Gastroesophageal sphincter (tissue), 3 donors: Measurements from ENCODE around the gene CCDC3.

ENCODE experiments used
- CTCF ChIP-seq, 4 experiments: fragments of 200-600 bp in 2 of 4; fragments of 450-650 bp in 2 of 4; sonication (generic) in 1 of 4; IDR thresholded peaks; one replicate each; pipeline ENCODE4 v1.5.1; 2017 to 2019; ENCODE audit warnings: antibody characterized with exemption in 4 of 4, mild to moderate bottlenecking in 2 of 4, moderate library complexity in 2 of 4
- POLR2A ChIP-seq, 2 donors: fragments of 450-650 bp; IDR thresholded peaks; one replicate each; pipeline ENCODE4 v1.6.1; 2017; ENCODE audit warnings: antibody characterized with exemption in 2 of 2, mild to moderate bottlenecking in 2 of 2, moderate library complexity in 1 of 2

- TF ChIP-seq POLR2A (IDR thresholded peaks at IDR 0.05) (no peak), CTCF (IDR thresholded peaks at IDR 0.05) (no peak)
Observed at GRCh38 chr10:13000431-13000830, 1.1 kb downstream of the CCDC3 start.
